Suprapubic skin (tissue), 4 donors: ENCODE measurements around the gene CACNA2D3. TPM values are rescaled to one million over a fixed set of nuclear protein-coding genes. Genes with fewer than 3 reads are reported as not detected.

Experiments
- DNase-seq, 2 donors: peaks; one replicate each; pipeline ENCODE4 v3.0.0-alpha.2; 2019; ENCODE audit warnings: low spot score in 2 of 2
- H3K27ac ChIP-seq: fragments of 200-600 bp; sonication (generic); one replicate; pipeline ENCODE4 v1.5.1; 2019
- H3K27me3 ChIP-seq: fragments of 200-600 bp; sonication (generic); one replicate; pipeline ENCODE4 v1.5.1; 2019
- H3K36me3 ChIP-seq: fragments of 200-600 bp; sonication (generic); one replicate; pipeline ENCODE4 v1.5.1; 2019
- H3K4me1 ChIP-seq: fragments of 200-600 bp; sonication (generic); one replicate; pipeline ENCODE4 v1.5.1; 2019
- H3K4me3 ChIP-seq: fragments of 200-600 bp; sonication (generic); one replicate; pipeline ENCODE4 v1.5.1; 2019; ENCODE audit warnings: mild to moderate bottlenecking
- H3K9me3 ChIP-seq: fragments of 200-600 bp; sonication (generic); one replicate; pipeline ENCODE4 v1.5.1; 2019
- EP300 ChIP-seq: sonication (generic); formaldehyde crosslinking; IDR thresholded peaks from one replicate; pipeline ENCODE4 v1.6.1; 2017; ENCODE audit warnings: antibody characterized with exemption
- POLR2A ChIP-seq, 2 donors: fragments of 450-650 bp; IDR thresholded peaks; one replicate each; pipeline ENCODE4 v1.6.1; 2017; ENCODE audit warnings: antibody characterized with exemption in 2 of 2, mild to moderate bottlenecking in 2 of 2, moderate library complexity in 2 of 2
- POLR2AphosphoS5 ChIP-seq, 3 donors: sonication (generic); formaldehyde crosslinking; IDR thresholded peaks; one replicate each; pipeline ENCODE4 v1.6.1; 2017; ENCODE audit warnings: antibody characterized with exemption in 3 of 3
- WGBS: methylation state at CpG from one replicate; pipeline ENCODE4 v1.1.5; 2018; 5-methylcytosine and 5-hydroxymethylcytosine counted together
- total RNA-seq, 4 donors: library from RNA; depleted of rRNA; stranded (reverse); fragments of >200 nt; gene quantifications; one replicate each; pipeline ENCODE4 v1.1.0, GENCODE V29; 2016
- TF ChIP-seq, protein P1 (sequence below), 2 donors: fragments of 200-600 bp in 1 of 2; fragments of 450-650 bp in 1 of 2; sonication (generic) in 1 of 2; IDR thresholded peaks; one replicate each; pipeline ENCODE4 v1.5.1; 2016 to 2019; ENCODE audit warnings: antibody characterized with exemption in 2 of 2, mild to moderate bottlenecking in 1 of 2, moderate library complexity in 1 of 2

CACNA2D3 gene
- total RNA-seq, 4 donors from 2014 or later = 0.42 to 2.8 (median 0.95) TPM

DNA sequence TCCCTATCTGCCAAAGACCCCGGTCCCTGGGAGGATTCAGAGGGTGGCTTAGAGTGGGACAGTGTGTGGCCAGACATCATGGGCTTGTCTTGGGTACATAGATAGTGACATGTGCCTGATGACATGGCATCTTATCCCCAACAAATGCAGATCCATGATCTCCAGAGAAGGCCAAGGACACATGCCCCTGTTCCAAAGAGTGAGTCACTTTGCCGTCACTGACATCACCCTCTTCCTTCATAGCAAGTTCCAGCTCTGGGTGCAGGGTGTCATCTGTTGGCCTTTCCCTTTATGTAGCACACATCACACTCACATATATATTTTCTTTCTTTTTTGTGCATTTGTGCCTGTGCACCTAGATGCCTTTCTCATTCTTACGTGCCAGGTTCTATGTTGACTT, 455.0 kb downstream of the CACNA2D3 start:
- Histone ChIP-seq H3K4me1 (no peaks in the 10 kb centered on the region), H3K27ac (no peak overlapping the region), H3K27me3 (no peaks in the 10 kb centered on the region), H3K4me3 (no peak overlapping the region), H3K9me3 (no peaks in the 10 kb centered on the region), H3K36me3 (no peaks in the 10 kb centered on the region)
- TF ChIP-seq POLR2AphosphoS5 (IDR thresholded peaks at IDR 0.05) = no peak
- TF ChIP-seq, protein P1, sequence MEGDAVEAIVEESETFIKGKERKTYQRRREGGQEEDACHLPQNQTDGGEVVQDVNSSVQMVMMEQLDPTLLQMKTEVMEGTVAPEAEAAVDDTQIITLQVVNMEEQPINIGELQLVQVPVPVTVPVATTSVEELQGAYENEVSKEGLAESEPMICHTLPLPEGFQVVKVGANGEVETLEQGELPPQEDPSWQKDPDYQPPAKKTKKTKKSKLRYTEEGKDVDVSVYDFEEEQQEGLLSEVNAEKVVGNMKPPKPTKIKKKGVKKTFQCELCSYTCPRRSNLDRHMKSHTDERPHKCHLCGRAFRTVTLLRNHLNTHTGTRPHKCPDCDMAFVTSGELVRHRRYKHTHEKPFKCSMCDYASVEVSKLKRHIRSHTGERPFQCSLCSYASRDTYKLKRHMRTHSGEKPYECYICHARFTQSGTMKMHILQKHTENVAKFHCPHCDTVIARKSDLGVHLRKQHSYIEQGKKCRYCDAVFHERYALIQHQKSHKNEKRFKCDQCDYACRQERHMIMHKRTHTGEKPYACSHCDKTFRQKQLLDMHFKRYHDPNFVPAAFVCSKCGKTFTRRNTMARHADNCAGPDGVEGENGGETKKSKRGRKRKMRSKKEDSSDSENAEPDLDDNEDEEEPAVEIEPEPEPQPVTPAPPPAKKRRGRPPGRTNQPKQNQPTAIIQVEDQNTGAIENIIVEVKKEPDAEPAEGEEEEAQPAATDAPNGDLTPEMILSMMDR (IDR thresholded peaks at IDR 0.05) = no peak
- TF ChIP-seq EP300 = no peak
- no peak for TF ChIP-seq POLR2A (IDR thresholded peaks at IDR 0.05)
- DNase-seq = no peak
- WGBS = 90% methylated on average over 3 of the region's 3 CpGs

DNA sequence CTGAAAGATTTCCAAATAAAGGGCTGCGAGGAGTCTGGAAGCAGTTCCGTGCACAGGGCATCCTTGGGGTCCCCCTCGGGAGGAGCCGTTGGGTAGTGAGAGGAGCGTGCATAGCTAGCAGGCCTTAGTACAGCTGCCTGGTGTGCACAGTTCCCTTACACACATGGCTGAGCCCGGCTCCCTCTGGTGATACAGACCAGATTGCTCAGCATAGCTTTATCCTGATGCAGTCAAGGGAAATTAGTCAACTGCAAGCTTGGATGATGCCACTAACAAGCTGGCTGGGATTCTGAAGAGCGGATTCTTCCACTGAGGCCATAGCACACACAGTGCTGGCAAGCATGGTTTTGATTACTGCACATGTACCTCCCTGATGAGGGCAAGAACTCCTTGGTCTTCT, 456.1 kb downstream of the CACNA2D3 start:
- DNase-seq = no peak
- H3K36me3 ChIP-seq = no peaks in the 10 kb centered on the region
- H3K27ac ChIP-seq = no peak overlapping the region
- H3K4me1 ChIP-seq = no peaks in the 10 kb centered on the region
- 82% methylated on average over 7 of the region's 7 CpGs for WGBS
- no peak overlapping the region for H3K4me3 ChIP-seq
- H3K27me3 ChIP-seq = no peaks in the 10 kb centered on the region
- TF ChIP-seq, protein P1 (IDR thresholded peaks at IDR 0.05) = no peak
- no peak for TF ChIP-seq POLR2AphosphoS5 (IDR thresholded peaks at IDR 0.05)
- no peaks in the 10 kb centered on the region for H3K9me3 ChIP-seq

DNA sequence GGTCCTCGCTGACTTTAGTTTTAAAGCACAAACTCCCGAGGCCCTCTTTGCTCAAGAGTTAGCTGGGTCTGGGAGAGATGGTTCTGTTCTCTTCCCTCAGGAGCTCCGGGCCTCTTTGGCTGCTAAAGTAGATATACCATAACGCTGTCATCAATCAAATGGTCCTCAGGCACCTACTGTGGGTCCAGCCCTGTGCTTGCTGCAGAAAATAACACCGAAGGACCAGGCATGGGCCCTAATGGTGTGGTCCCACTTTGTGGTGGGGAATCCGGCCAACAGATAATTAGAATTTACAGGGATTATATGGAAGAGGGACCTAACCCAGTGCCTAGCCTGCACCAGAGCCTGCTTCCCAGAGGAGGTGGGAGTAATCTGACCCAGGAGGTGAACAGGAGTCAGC, 458.1 kb downstream of the CACNA2D3 start:
- no peak overlapping the region for H3K4me3 ChIP-seq
- 97% methylated on average over 6 of the region's 6 CpGs for WGBS
- TF ChIP-seq POLR2AphosphoS5 (IDR thresholded peaks at IDR 0.05) (no peak), POLR2A (IDR thresholded peaks at IDR 0.05) (no peak), EP300 (no peak)
- TF ChIP-seq, protein P1 (IDR thresholded peaks at IDR 0.05) = no peak
- DNase-seq = no peak
- H3K4me1 ChIP-seq = no peaks in the 10 kb centered on the region
- H3K27ac ChIP-seq = no peak overlapping the region
- no peaks in the 10 kb centered on the region for H3K9me3 ChIP-seq
- H3K36me3 ChIP-seq = no peaks in the 10 kb centered on the region
- no peaks in the 10 kb centered on the region for H3K27me3 ChIP-seq

DNA sequence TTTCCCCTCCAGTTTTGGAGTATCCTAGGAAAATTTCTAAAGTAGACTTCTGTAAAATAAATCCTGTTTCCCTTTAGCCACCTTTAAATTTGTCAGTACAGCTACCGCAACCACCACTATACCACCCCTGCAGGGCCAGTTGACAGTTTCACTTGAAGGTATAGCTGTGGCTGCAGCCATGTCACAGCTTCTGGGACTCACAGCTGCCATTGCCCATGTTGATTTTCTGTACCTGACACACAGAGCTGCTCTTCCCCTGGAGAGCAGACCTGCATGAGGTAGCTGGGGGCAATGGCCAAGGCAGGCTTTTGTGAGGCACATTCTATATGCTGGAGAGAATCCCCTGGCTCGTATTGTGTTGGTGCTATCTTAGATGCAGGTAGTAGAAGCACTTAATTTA, 460.1 kb downstream of the CACNA2D3 start:
- WGBS = 83% methylated on average over 2 of the region's 2 CpGs
- no peaks in the 10 kb centered on the region for H3K27me3 ChIP-seq
- DNase-seq = no peak
- no peak for TF ChIP-seq POLR2A (IDR thresholded peaks at IDR 0.05)
- TF ChIP-seq EP300 = no peak
- TF ChIP-seq, protein P1 (IDR thresholded peaks at IDR 0.05) = no peak
- no peak for TF ChIP-seq POLR2AphosphoS5 (IDR thresholded peaks at IDR 0.05)
- no peak overlapping the region for H3K4me3 ChIP-seq
- H3K9me3 ChIP-seq = no peaks in the 10 kb centered on the region
- H3K36me3 ChIP-seq = no peaks in the 10 kb centered on the region
- H3K4me1 ChIP-seq = no peaks in the 10 kb centered on the region
- no peak overlapping the region for H3K27ac ChIP-seq

DNA sequence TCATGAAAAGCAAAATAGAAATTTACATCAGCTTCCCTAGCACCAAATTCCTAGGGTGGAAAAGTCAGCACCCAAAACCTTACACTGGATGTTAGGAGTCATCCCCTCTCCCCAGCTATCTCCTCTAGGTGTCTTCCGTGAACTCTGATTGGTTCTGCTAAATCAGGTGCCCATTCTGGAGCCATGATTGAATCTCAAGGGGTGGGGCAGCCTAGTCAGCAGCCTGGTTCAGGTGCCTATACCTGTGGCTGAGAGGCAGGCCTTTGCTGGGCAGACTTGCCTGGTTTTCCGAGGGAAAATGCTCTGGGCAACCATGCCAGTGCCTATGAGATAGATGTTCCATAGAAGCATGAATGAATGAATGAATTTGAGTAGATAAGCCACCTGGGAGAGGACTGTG, 468.8 kb downstream of the CACNA2D3 start:
- 90% methylated on average over 2 of the region's 2 CpGs for WGBS
- Histone ChIP-seq H3K27ac (no peak overlapping the region), H3K27me3 (no peaks in the 10 kb centered on the region), H3K36me3 (no peaks in the 10 kb centered on the region), H3K4me1 (no peaks in the 10 kb centered on the region), H3K4me3 (no peak overlapping the region), H3K9me3 (no peaks in the 10 kb centered on the region)
- DNase-seq = no peak
- TF ChIP-seq POLR2AphosphoS5 (IDR thresholded peaks at IDR 0.05) = no peak

DNA sequence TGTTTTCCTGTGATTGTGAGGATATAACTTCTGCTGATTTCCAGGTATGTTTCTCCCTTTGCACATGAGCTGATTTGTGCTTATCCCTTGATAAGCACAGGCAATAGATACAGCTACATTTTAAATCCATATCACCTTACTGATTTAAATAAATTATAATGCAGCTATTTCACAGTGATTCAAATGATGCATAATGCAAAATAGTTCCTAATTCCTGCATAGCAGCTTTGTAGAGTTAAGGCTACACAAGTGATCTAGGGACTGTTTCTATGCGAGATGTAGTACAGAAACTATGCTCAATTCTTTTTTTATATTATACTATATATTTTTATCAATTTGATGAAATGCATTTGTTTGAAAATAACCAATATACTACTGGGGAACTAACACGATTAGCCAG, 471.3 kb downstream of the CACNA2D3 start:
- H3K4me1 ChIP-seq = no peaks in the 10 kb centered on the region
- WGBS = 91% methylated on average over 2 of the region's 2 CpGs
- TF ChIP-seq, protein P1 (IDR thresholded peaks at IDR 0.05) = no peak
- TF ChIP-seq POLR2AphosphoS5 (IDR thresholded peaks at IDR 0.05) (no peak), POLR2A (IDR thresholded peaks at IDR 0.05) (no peak), EP300 (no peak)
- no peak overlapping the region for H3K4me3 ChIP-seq
- H3K36me3 ChIP-seq = no peaks in the 10 kb centered on the region
- no peak overlapping the region for H3K27ac ChIP-seq
- DNase-seq = no peak
- no peaks in the 10 kb centered on the region for H3K9me3 ChIP-seq
- no peaks in the 10 kb centered on the region for H3K27me3 ChIP-seq
